ENCODE results near the gene CABP4.

Gene CABP4

DNA sequence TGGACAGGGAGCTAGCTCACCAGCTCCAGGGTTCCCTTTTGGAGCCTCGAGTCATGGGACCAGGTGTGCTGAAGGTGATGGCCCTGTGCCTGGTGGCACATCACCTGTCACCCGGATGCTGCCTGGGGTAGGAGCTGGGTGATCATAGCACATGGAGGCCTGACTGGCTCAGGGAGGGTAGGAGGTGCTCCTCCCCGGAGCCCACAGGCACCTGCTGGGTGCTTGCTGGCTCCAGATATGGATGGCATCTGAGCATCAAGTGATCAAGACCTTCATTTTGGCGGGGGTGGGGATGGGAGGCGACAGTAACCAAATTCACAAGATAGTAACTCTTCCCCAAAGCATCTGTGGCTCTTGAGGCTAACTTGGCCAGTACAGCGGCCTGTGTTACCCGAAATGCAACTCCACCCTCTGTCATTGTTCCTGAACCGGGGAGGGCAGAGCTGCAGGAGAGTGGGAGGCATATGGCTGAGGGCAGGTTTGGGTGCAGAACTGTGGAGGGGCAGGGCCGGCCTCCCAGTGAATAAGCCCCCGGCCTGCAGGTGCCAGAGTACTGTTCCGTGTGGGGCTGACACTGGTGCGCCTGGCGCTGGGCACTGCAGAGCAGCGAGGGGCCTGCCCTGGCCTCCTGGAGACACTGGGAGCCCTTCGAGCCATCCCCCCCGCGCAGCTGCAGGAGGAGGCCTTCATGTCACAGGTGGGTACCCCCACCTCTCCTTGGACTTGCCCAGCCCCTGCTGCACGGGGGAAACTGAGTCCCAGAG lies 46.5 kb upstream of the CABP4 start:
- Histone ChIP-seq H3K27ac (no peak overlapping the region), H3K4me3 (ENCODE audit: low read depth, low read length) (no peak overlapping the region), H3K36me3 (replicated peaks) (no peaks in the 10 kb centered on the region), H3K27me3 (replicated peaks) (peaks cover 10% of the 10 kb centered on the region)
- TF ChIP-seq, protein P1, sequence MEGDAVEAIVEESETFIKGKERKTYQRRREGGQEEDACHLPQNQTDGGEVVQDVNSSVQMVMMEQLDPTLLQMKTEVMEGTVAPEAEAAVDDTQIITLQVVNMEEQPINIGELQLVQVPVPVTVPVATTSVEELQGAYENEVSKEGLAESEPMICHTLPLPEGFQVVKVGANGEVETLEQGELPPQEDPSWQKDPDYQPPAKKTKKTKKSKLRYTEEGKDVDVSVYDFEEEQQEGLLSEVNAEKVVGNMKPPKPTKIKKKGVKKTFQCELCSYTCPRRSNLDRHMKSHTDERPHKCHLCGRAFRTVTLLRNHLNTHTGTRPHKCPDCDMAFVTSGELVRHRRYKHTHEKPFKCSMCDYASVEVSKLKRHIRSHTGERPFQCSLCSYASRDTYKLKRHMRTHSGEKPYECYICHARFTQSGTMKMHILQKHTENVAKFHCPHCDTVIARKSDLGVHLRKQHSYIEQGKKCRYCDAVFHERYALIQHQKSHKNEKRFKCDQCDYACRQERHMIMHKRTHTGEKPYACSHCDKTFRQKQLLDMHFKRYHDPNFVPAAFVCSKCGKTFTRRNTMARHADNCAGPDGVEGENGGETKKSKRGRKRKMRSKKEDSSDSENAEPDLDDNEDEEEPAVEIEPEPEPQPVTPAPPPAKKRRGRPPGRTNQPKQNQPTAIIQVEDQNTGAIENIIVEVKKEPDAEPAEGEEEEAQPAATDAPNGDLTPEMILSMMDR (IDR thresholded peaks at IDR 0.05; ENCODE audit: low read depth, low read length, missing control alignments): no peak
- in situ Hi-C loops (cut with HindIII; ENCODE audit: low pct_ligation_motif_present, low sequenced_read_pairs): no loop called here
- DNase-seq: no peak

GRCh38 chr11:67409261-67409666 lies 45.9 kb upstream of the CABP4 start:
- Histone ChIP-seq H3K4me3 (ENCODE audit: low read depth, low read length) (no peak overlapping the region), H3K36me3 (replicated peaks) (no peaks in the 10 kb centered on the region), H3K27me3 (replicated peaks) (peaks cover 10% of the 10 kb centered on the region), H3K27ac (no peak overlapping the region)
- DNase-seq: no peak
- TF ChIP-seq, protein P1 (IDR thresholded peaks at IDR 0.05; ENCODE audit: low read depth, low read length, missing control alignments): no peak
- in situ Hi-C loops (cut with HindIII; ENCODE audit: low pct_ligation_motif_present, low sequenced_read_pairs): no loop called here

- Histone ChIP-seq H3K36me3 (replicated peaks) (no peaks in the 10 kb centered on the region), H3K27me3 (replicated peaks) (peaks cover 11% of the 10 kb centered on the region), H3K4me3 (ENCODE audit: low read depth, low read length) (no peak overlapping the region), H3K27ac (no peak overlapping the region)
- in situ Hi-C loops (cut with HindIII; ENCODE audit: low pct_ligation_motif_present, low sequenced_read_pairs): no loop called here
- no peak for DNase-seq
- TF ChIP-seq, protein P1 (IDR thresholded peaks at IDR 0.05; ENCODE audit: low read depth, low read length, missing control alignments): no peak
These were observed 45.3 kb upstream of the CABP4 start for GRCh38 chr11:67409781-67410368.

GRCh38 chr11:67410369-67410831 lies 44.8 kb upstream of the CABP4 start:
- TF ChIP-seq, protein P1 (IDR thresholded peaks at IDR 0.05; ENCODE audit: low read depth, low read length, missing control alignments): no peak

DNA sequence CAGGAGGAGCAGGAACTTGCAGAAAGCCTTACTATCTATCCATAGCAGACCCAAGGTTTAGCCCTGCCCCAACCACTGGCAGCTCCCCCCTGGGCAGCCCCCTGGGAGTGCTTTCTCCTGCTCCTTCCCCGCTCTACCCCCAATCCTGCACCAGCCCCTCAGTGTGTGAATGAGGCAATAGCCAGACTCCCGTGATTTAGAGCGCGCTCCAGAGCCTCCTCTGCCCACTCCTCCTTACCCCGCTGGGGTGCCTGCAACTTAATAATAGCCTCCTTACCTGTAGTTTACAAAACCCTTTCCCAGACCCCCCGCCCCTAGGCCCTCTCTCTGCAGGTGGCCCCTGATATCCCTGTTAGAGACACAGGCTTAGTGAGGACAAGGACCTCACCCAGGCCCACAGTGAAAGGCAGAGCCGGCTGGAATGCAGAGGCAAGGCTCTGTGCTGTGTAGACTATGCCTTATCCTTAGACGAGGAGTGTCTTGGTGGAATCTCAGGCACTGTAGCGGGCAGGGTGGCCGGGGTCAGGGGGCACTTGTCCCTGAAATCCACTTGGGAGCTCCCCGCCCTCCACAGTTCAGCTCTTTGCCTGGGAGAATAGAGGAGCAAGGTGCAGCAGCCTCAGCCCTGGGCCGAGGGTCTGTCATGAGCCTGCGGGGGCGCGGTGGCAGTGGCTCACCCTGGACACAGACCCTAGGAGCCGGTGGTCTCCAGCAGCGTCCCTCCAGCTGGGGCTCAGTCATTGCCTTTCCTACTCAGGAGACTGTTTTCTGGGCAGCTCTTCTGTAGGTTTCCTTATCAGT lies 44.0 kb upstream of the CABP4 start:
- Histone ChIP-seq H3K4me3 (ENCODE audit: low read depth, low read length) (no peak overlapping the region), H3K36me3 (replicated peaks) (no peaks in the 10 kb centered on the region), H3K27me3 (replicated peaks) (peaks cover 15% of the 10 kb centered on the region), H3K27ac (no peak overlapping the region)
- TF ChIP-seq, protein P1 (IDR thresholded peaks at IDR 0.05; ENCODE audit: low read depth, low read length, missing control alignments): no peak
- in situ Hi-C loops (cut with HindIII; ENCODE audit: low pct_ligation_motif_present, low sequenced_read_pairs): no loop called here
- no peak for DNase-seq

More at GRCh38 chr11:67410369-67410831, 44.8 kb upstream of the CABP4 start:
- in situ Hi-C loops (cut with HindIII; ENCODE audit: low pct_ligation_motif_present, low sequenced_read_pairs): no loop called here
- no peaks in the 10 kb centered on the region for H3K36me3 ChIP-seq (replicated peaks)
- H3K4me3 ChIP-seq (ENCODE audit: low read depth, low read length): no peak overlapping the region
- no peak overlapping the region for H3K27ac ChIP-seq
- DNase-seq: no peak
- peaks cover 15% of the 10 kb centered on the region for H3K27me3 ChIP-seq (replicated peaks)
